Left lobe of liver (tissue), 2 donors: ENCODE measurements around the gene UBE2I. TPM values are rescaled to one million over a fixed set of nuclear protein-coding genes. Genes with fewer than 3 reads are reported as not detected.
"Not testable (repeated sequence)": the region's sequence is repeated elsewhere in the genome, so short reads cannot be mapped to it uniquely, and the experiment has no call there.

Experiments
- ATAC-seq: fragments of 200-7000 bp; cut with Tn5 transposase; one replicate; pipeline ENCODE4 v1.9.1; 2020; ENCODE audit warnings: mild to moderate bottlenecking, moderate library complexity
- DNase-seq: peaks from one replicate; pipeline ENCODE4 v3.0.0-alpha.2; 2020; ENCODE audit warnings: low spot score
- total RNA-seq: library from RNA; stranded (reverse); gene quantifications from one replicate; pipeline ENCODE4 v1.2.1, GENCODE V29; 2021
- donor health status: DM: no; HTN: no; CAD: no; lungs with moderate emphysema.
- donor health status: DM: no; HTN: yes; CAD: no.

The UBE2I gene
- total RNA-seq, 1 donor from 2014 or later: 28.0 TPM

GRCh38 chr16:1327619-1327947 is 18.1 kb downstream of the UBE2I start:
- DNase-seq: no peak
- ATAC-seq: peak; percentile 9

GRCh38 chr16:1328136-1328535 is 18.7 kb downstream of the UBE2I start:
- DNase-seq, ATAC-seq: not testable (repeated sequence)

GRCh38 chr16:1328961-1329360 is 19.5 kb downstream of the UBE2I start:
- DNase-seq, ATAC-seq: not testable (repeated sequence)

GRCh38 chr16:1330260-1330914 is 21.0 kb downstream of the UBE2I start:
- DNase-seq: no peak

GRCh38 chr16:1330931-1331711 is 21.7 kb downstream of the UBE2I start:
- DNase-seq: no peak
- no peak for ATAC-seq

More at GRCh38 chr16:1330260-1330914, 21.0 kb downstream of the UBE2I start:
- ATAC-seq: no peak

GRCh38 chr16:1331712-1332617 is 22.5 kb downstream of the UBE2I start:
- ATAC-seq: peak; percentile 55

GRCh38 chr16:1332618-1333148 is 23.2 kb downstream of the UBE2I start:
- DNase-seq: no peak
- no peak for ATAC-seq

More at GRCh38 chr16:1331712-1332617, 22.5 kb downstream of the UBE2I start:
- no peak for DNase-seq

- peak; percentile 76 for ATAC-seq
- DNase-seq: no peak
These were observed 23.8 kb downstream of the UBE2I start, which contains the start of gene BAIAP3 for GRCh38 chr16:1333149-1333812. Gene BAIAP3, plus strand, starts transcription at chr16:1333645. Its CDS starts 4,905 bp downstream, at chr16:1338550.

GRCh38 chr16:1333854-1334700 is 24.6 kb downstream of the UBE2I start:
- DNase-seq: no peak
- ATAC-seq: no peak

- DNase-seq (no peak), ATAC-seq (no peak)
These were observed 25.3 kb downstream of the UBE2I start for GRCh38 chr16:1334739-1335138.

- no peak for ATAC-seq
- no peak for DNase-seq
These were observed 26.0 kb downstream of the UBE2I start for GRCh38 chr16:1335211-1335971.

- no peak for ATAC-seq
- no peak for DNase-seq
These were observed 26.6 kb downstream of the UBE2I start for GRCh38 chr16:1335996-1336395.

- no peak for ATAC-seq
- no peak for DNase-seq
These were observed 27.2 kb downstream of the UBE2I start for GRCh38 chr16:1336619-1337018.

- ATAC-seq (no peak), DNase-seq (no peak)
These were observed 28.1 kb downstream of the UBE2I start for GRCh38 chr16:1337486-1337885.

GRCh38 chr16:1338119-1338730 is 28.8 kb downstream of the UBE2I start:
- no peak for DNase-seq
- ATAC-seq: peak; percentile 17

GRCh38 chr16:1338855-1339675 is 29.6 kb downstream of the UBE2I start:
- ATAC-seq: no peak
- DNase-seq: no peak

GRCh38 chr16:1340730-1341494 is 31.5 kb downstream of the UBE2I start:
- DNase-seq: no peak

More at GRCh38 chr16:1340730-1341494, 31.5 kb downstream of the UBE2I start:
- no peak for ATAC-seq
